ENCODE measurements around the gene MSI2.

Gene MSI2

DNA sequence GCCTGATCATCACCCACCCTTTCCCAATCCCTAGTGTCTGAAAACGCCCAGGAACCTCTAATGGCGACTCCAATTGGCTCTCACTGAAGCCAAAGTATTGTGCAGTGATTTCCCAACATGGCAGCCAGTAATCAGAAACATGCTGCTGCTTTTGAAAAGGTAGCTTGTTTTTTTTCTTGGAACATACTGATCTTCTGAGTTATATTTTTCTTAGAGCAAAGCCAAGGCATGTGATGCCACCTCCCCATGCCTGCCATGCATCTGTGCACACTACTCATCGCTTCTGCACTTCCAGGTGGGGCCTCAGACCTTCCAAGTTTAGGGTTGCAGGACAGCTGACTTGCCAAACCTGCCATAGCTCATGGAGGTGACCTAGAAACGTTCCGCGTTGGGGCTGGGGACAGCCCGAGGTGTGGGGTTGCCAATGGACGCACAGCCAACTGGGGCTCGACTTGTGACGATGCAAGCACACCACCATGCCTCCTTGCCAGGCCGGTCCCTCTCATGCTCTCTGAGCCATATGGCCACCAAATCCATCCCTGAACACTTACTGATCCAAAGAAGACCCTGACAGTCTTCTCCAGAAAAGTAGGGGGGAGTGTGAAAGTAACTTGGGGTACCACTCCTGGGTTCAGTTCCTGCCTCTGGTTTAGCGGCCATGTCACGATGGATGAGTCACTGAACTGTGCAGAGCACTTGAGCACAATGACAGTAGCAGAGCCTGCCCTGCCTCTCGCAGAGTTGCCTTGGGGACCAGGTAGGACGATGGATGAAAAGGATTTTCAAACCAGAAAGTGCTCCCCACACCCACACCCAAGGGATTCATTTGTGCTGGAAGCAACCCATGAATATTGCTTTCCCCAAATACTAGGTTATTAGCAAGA is 333.1 kb downstream of the MSI2 start:
- no peak for DNase-seq

DNA sequence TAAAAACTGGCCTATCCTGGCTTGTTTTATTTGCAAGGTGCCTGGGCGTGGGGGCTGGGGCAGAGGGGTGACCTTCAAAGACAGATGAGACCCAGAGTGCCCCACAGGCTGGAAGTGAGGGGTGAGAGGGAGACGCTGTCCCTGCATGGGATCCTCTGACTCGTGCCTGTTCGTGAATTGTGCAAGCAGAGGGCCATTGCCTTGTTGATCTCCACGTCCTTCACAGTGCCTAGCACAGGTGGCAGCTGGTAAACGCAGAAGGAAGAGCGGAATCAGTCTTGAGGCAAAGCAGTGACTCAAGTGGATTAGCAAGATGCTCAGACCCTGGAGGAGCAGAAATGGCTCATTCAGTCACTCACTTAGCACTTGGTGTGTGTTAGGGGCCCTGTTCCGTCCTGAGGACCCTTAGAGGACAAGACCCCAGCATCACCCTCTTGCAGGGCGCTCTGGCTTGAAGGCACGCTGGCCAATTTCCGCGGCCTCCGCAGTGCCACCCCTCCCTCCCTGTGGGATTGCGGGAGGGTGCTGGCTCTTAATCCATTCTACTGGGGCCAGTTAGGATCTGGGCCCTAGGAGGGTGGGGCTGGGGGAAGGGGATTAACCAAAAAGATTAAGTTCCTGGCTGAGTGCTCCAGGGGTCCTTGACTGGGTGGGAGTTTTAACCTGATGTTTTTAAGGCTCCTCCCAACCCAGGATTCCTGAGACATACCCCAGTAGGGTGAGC is 337.6 kb downstream of the MSI2 start:
- DNase-seq, result peak; percentile 99

DNA sequence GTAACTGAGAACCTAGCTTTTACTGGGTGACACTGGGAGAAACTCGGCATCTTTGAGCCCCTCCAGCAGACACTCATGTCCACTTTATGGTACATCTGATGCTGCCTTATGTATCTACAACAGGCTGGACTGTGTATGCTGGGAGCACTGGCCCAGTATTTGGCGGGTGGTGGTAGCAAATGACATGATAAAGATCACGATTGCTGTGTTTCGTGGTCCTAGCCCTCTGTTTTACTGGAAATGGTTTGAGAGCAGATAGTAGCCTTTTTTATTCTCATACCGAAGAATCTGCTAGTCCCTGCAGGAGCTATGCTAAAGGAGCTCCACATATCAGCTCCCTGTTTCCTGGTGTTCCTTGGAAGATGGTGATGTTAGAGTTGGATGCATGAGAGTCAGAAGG is 338.4 kb downstream of the MSI2 start:
- no peak for DNase-seq

DNA sequence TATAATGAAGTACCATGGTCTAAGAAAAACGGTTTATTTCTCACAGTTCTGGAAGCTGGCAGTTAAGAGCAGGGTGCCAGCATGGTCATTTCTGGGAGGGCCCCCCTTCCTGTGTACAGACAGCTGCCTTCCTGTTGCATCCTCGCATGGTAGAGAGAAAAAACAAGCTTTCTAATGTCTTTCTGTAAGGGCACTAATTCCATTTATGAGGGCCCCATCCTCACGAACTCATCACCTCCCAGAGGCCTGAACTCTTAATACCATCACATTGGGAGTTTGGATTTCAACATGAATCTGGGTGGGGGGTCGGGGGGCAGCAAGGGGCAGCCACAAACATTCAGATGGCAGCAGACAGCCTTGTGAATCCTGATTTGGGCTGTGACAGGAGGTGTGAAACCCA is 339.1 kb downstream of the MSI2 start:
- no peak for DNase-seq

GRCh38 chr17:57595947-57596695 is 339.8 kb downstream of the MSI2 start:
- no peak for DNase-seq

- no peak for DNase-seq
Measured at GRCh38 chr17:57597101-57597500, 340.8 kb downstream of the MSI2 start.

- DNase-seq, result peak; percentile 44
Measured at GRCh38 chr17:57597531-57598453, 341.5 kb downstream of the MSI2 start.

- DNase-seq, result no peak
Measured at GRCh38 chr17:57599271-57600045, 343.1 kb downstream of the MSI2 start.

- peak; percentile 55 for DNase-seq
Measured at GRCh38 chr17:57600074-57600473, 343.8 kb downstream of the MSI2 start.

DNA sequence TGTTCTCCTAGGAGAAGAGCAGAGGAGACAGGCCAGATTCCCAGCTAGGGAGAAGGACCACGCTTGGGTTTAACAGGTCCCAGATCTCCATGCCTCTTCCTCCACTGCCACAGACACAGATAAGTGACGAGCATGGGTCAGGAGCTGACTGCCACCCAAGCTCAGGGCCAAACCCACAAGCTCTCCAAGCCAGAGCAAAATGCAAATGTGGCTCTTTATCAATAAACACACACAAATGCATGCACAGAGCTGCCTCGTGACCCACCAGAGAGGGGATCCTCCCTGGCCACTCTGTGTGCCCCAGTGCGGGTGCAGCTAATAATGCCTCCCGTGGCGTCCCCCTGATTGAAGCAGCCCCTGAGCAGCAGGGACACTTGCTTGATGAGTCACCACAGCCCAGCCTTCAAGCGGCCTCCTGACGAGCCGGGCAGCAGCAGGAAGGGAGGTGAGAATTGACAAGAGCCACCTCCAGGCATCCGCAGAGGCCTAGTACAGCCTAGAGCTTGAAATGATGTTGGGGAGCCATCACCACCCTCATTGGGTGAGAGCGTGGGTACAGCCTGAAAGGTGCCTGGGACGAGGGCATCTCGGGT is 344.9 kb downstream of the MSI2 start:
- DNase-seq, result no peak

DNA sequence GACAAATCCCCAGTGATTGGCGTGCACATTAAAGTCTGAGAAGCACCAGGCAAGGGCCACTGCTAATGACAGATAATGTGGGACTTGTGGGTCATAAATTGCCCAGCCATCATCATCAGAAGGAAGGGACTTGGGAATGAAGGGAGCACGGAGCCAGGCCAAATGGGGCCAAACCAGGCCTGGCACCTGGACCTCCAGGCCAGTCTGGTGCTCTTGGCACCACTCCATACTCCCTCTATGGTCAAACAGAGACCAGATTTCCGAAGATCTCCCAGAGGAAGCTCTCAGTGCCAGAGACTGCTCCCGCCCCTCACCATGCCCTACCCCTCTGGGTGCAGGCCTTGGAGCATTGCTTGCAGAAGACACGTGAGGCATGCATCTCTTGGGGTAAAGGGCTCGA is 346.6 kb downstream of the MSI2 start:
- no peak for DNase-seq

- no peak for DNase-seq
Measured at GRCh38 chr17:57603546-57603945, 347.2 kb downstream of the MSI2 start.

GRCh38 chr17:57603978-57604377 is 347.7 kb downstream of the MSI2 start:
- no peak for DNase-seq

DNA sequence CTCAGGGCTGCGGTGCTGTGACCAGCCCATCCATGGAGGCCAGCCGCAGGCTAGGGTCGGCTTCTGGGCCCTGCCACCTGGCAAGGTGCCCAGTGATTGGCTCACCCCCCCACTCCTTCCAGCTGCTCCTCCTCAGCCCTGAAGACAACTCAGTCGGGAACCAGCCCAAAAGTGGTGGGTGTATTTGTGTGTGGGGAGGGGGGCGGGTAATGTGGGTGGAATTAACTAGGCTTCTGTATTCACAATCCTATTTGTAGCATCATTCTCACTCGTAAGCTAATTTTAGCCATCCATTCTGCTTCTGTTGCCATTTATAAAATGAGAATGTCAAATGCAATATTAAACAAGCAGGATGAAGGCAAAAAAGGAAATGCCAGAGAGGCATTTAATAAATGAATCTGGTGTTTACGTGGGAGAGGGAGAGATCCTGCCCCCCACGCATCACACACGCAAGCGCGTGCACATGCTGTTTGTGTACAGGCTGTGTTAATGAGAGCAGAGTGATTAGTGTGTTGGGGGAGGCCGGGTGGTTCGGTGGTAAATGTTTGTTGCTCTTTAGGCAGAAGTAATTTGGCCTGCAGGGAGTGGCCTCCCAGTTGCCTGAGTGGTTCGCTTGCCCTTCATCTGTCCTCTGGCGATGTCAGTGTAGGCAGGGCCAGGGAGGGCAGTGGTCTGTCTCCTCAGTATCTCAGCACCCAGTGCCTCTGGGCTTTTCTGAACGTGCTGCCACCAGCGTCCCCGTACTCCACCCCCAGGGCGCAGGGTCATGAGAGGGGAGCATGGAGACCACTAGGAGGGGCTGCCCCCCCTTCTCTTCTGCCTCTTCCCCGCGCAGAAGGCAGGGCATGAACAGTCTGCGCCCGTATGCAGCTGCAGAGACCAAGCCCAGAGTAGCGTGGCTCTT is 348.7 kb downstream of the MSI2 start:
- DNase-seq, result peak; percentile 82

DNA sequence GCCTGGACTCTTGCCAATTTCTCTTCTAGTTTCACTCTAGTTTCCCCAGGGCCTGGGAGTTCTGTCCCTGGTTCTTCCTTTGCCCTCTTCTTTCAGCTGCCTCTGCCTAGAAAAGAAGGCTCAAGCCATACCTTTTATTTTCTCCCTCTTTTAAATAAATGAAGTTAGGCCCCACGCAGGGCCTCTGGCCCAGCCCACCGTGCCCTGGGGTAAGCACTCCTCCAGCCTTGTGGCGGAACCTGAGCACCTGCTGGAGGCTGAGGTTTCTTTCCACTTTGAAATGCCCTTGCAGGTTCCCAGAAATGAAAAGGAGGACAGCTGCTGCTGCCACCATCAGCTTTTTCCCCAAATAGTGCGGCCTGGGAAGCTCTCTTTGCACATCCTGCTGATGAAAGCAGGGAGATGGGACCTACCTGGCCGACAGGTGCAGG is 349.4 kb downstream of the MSI2 start:
- no peak for DNase-seq

DNA sequence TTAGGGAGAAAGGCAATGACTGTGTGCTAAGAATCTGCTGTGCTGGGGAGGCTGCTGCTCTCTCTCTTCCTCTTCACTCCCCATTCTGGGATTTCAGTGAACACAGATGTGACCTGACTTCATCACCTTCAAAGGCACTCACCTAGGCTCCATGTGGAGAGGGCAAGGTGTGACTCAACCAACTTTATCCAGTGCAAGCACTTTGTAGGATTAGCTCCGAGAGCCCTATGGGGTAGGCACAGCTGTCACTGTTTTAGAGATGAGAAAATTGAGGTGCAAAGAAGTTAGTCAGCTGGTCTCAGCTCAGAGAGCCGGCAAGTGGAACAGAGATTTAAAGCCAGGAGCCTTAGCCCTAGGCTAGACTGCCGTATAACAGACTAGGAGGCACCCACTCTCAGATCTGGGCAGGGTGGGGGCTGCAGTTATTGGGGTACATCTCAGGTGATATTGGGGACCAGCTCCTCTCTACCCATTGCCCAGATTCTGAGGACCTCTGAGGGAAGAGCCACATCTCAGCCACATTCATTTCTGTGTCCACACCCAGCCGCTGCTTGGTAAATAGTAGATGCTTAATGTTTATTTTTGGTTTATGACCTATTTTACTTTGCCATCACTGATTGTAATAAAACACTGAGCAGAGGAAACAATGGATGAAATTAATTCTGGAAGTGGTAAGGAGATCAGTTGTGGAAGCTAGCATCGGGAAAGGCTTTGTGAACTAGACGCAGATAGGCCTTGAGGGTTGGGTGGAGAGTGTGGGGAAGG is 350.0 kb downstream of the MSI2 start:
- DNase-seq, result peak; percentile 63

GRCh38 chr17:57607553-57608120 is 351.3 kb downstream of the MSI2 start:
- DNase-seq, result no peak

- no peak for DNase-seq
Measured at GRCh38 chr17:57608369-57609124, 352.2 kb downstream of the MSI2 start.
